ENCODE measurements around the gene RAPGEF5. TPM values are rescaled to one million over a fixed set of nuclear protein-coding genes. Genes with fewer than 3 reads are reported as not detected.

Gene RAPGEF5
- total RNA-seq, 1 experiment from 2014 or later: 13.3 TPM

DNA sequence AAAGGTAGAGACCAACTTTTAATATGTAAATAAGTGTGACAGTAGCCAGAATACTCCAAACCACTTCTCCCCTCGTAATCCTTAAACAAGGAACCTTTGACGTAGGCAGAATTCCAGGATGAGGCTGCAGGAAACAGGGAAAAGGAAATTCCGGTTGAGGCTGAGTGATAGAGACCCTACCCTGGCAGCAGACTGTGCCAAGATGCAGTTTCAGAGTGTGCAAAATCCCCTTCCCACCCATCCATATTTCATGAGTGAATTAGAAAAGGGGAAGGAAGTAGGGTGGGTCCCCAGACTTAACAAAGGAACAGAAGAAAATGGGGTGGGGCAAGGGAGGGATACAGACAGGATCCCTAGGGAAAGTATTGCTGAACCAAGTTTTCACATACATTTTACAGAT lies 143.0 kb downstream of the RAPGEF5 start:
- TF ChIP-seq, protein P1, sequence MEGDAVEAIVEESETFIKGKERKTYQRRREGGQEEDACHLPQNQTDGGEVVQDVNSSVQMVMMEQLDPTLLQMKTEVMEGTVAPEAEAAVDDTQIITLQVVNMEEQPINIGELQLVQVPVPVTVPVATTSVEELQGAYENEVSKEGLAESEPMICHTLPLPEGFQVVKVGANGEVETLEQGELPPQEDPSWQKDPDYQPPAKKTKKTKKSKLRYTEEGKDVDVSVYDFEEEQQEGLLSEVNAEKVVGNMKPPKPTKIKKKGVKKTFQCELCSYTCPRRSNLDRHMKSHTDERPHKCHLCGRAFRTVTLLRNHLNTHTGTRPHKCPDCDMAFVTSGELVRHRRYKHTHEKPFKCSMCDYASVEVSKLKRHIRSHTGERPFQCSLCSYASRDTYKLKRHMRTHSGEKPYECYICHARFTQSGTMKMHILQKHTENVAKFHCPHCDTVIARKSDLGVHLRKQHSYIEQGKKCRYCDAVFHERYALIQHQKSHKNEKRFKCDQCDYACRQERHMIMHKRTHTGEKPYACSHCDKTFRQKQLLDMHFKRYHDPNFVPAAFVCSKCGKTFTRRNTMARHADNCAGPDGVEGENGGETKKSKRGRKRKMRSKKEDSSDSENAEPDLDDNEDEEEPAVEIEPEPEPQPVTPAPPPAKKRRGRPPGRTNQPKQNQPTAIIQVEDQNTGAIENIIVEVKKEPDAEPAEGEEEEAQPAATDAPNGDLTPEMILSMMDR (conservative IDR thresholded peaks at IDR 0.05): no peak
- Mint-ChIP-seq H3K9me3 (no peaks in the 10 kb centered on the region), H3K27me3 (ENCODE audit: low read depth) (no peaks in the 10 kb centered on the region), H3K36me3 (ENCODE audit: insufficient read depth in 1 of 3, low read depth in 3 of 3) (peaks cover 0 to 2% (median 0%) of the 10 kb centered on the region in 3 experiments; a peak in 2 of 7 replicates), H3K4me3 (no peak overlapping the region), H3K4me1 (peaks cover 15 to 16% of the 10 kb centered on the region in 2 experiments), H3K27ac (peak overlapping the region in 2 of 3 experiments; percentile 36 to 78; a peak in 2 of 7 replicates)
- Histone ChIP-seq H3K79me1 (ENCODE audit: insufficient read depth, low read depth, low read length, poor library complexity, severe bottlenecking) (no peaks in the 10 kb centered on the region), H3K23me2 (ENCODE audit: insufficient read length, low read depth, low read length, poor library complexity, severe bottlenecking) (no peaks in the 10 kb centered on the region), H4K8ac (replicated peaks; ENCODE audit: insufficient read length, low read depth, low read length) (no peak overlapping the region), H4K5ac (ENCODE audit: insufficient read length, low read depth, low read length) (no peak overlapping the region), H3K9me3 (ENCODE audit: control insufficient read depth, low read depth, low read length) (no peaks in the 10 kb centered on the region), H3T11ph (ENCODE audit: low read length) (no peak overlapping the region), H2BK20ac (ENCODE audit: low read depth, low read length, poor library complexity, severe bottlenecking) (no peak overlapping the region), H3K14ac (ENCODE audit: insufficient read depth, low read length) (peak overlapping the region; percentile 29; the same call in 1 of the 2 replicates), H2AFZ (ENCODE audit: low read length) (no peak overlapping the region), H3K4ac (ENCODE audit: low read depth, low read length) (no peak overlapping the region), H3K79me2 (ENCODE audit: insufficient read depth, low read length) (no peaks in the 10 kb centered on the region), H2BK5ac (ENCODE audit: insufficient read length, low read length) (no peak overlapping the region), H2BK15ac (ENCODE audit: low read depth, low read length) (no peak overlapping the region), H3K23ac (ENCODE audit: insufficient read length, low read depth, low read length) (no peak overlapping the region), H2BK12ac (ENCODE audit: insufficient read length, low read depth, low read length) (no peak overlapping the region), H4K91ac (ENCODE audit: insufficient read length, low read depth, low read length) (no peak overlapping the region), H3K4me2 (ENCODE audit: insufficient read depth, insufficient read length, low read length) (no peak overlapping the region), H3K9ac (ENCODE audit: extremely low read depth, insufficient read length, low read length) (no peak overlapping the region), H3K4me1 (ENCODE audit: insufficient read depth, low read length) (no peaks in the 10 kb centered on the region), H3K56ac (ENCODE audit: insufficient read length, low read depth, low read length) (no peak overlapping the region), H2AK5ac (ENCODE audit: insufficient read length, low read length) (no peak overlapping the region), H4K20me1 (ENCODE audit: control insufficient read depth, insufficient read depth, insufficient read length) (no peaks in the 10 kb centered on the region), H2BK120ac (ENCODE audit: low read depth, low read length, poor library complexity, severe bottlenecking) (no peak overlapping the region), H3K18ac (ENCODE audit: insufficient read length, low read depth, low read length) (no peak overlapping the region), H3K27me3 (ENCODE audit: insufficient read depth, low read length) (no peaks in the 10 kb centered on the region), H3K27ac (ENCODE audit: insufficient read length, low read depth, low read length) (no peak overlapping the region)
- DNase-seq: no peak
- no CpG with 5 or more reads among the region's 3 CpGs for WGBS (ENCODE audit: extremely low coverage, insufficient read length, low lambda C conversion rate)

Measured in H9 (cell line).